Measurements from ENCODE around the gene WDR74. TPM values are rescaled to one million over a fixed set of nuclear protein-coding genes. Genes with fewer than 3 reads are reported as not detected.

WDR74 gene
- total RNA-seq, 1 experiment from 2014 or later: 115 TPM

DNA sequence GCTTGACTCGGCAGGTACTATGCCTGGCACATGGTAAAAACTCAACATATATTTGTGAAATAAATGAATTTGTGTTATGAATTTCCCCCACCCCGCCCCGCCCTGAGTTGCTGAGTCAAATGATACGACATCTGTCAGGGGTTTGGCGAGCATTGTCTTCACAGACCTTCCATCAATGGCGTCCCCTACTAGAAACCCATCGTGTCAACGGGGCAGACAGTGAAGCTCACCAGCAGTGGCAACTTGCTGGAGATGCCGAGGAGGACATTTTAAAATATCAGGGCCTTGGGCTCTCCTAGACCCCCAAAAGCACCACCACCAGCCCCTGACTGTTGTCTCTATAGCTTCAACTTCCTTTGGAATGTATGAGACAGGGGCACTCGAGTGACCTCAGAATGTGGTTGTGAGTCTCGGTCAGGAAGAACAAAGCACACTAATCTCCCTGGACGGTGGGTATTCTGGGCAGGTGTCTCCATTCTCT, 33.4 kb downstream of the WDR74 start:
- Mint-ChIP-seq H3K27ac (ENCODE audit: unreplicated experiment) (peak overlapping the region; percentile 98), H3K27me3 (ENCODE audit: insufficient read depth, unreplicated experiment) (no peaks in the 10 kb centered on the region), H3K4me3 (ENCODE audit: unreplicated experiment) (peak overlapping the region; percentile 92), H3K9me3 (ENCODE audit: unreplicated experiment) (no peaks in the 10 kb centered on the region), H3K4me1 (ENCODE audit: low read depth, unreplicated experiment) (peaks cover 11% of the 10 kb centered on the region), H3K36me3 (ENCODE audit: insufficient read depth, unreplicated experiment) (peaks cover 54% of the 10 kb centered on the region)
- Histone ChIP-seq H3K27me3 (replicated peaks; ENCODE audit: control insufficient read depth, insufficient read depth, low read length) (no peaks in the 10 kb centered on the region), H3K36me3 (ENCODE audit: control insufficient read depth, insufficient read depth, low read length) (0 out of 2 replicates have a peak, but pooled peaks cover 1% of the 10 kb centered on the region), H3K4me3 (ENCODE audit: low read depth, low read length) (peak overlapping the region; percentile 51), H3K4me1 (no peaks in the 10 kb centered on the region; the same call in 1 of the 2 replicates), H3K9me3 (no peaks in the 10 kb centered on the region)
- BruUV-seq (replicated peaks): TSS peak; percentile 94
- ChIA-PET POLR2A (interaction anchor here (0.5 to 1.7 kb wide), 9 partner anchors 12 to 214 kb away, joined by 3 to 15 read pairs (median 4); partner anchors contain the start of genes STX5, TMEM179B, TUT1 and ZBTB3), CTCF (interaction anchor here (2.2 kb wide), 1 partner anchor 19 kb away, joined by 15 read pairs; the partner anchor contains the start of gene TMEM179B)
- no peak for TF ChIP-seq CTCF (IDR thresholded peaks at IDR 0.05; ENCODE audit: insufficient read depth in 1 of 2, low read depth in 1 of 2, low read length in 1 of 2, severe bottlenecking in 1 of 2, unreplicated experiment in 1 of 2)
- intact Hi-C loops (cut with micrococcal nuclease; ENCODE audit: unreplicated experiment): loop anchor here (1.0 to 2.0 kb wide), 4 partner anchors 14 to 57 kb away; partner anchors contain the start of genes STX5, TEX54, TMEM179B and TMEM223
- DNase-seq: no peak

DNA sequence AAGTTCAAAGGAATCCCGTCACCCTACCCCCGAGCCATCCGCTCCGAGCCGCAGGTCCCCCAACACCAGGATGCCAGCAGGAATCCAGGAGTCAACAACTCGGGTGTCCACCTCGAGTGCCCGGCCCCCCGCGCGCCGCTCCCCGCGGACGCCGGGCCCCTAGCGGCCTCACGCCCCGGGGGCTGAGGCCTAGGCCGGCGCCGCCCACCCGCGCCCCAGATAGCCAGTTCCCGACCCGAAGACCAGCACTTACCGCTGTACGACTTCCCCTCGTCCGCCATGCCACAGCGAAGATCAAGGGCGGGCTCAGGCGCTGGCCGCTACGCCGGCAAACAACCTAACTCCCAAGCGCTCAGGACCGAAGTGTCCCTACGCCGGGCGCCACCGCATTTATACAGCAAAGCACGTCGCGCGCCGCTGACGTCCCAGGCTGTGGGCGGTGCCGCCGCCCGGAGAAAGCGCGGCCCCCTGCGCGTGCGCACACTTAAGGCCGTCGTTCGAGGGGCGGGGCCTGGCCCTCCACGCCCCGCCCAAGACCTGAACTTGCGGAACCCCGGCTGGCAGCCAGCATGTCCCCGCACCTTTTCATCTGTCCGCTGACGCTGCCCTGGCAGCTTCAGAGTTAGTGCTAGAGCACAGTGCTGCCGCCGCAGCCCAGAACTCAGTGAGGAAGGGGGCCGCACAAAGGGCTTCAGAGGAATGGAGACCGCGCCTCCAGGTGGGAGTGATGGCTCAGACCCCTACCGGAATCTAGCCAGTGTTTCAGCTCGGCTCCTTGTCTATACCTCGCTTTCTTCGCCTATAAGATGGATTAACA, 34.1 kb downstream of the WDR74 start, which contains the start of gene NXF1:
Gene NXF1 (minus strand): TSS at position 365 of the 817 bp plus-strand sequence. CDS start 84 bp downstream, at position 281.
- Mint-ChIP-seq H3K4me3 (ENCODE audit: unreplicated experiment) (peak within 1 kb of the TSS; percentile 92), H3K27me3 (ENCODE audit: insufficient read depth, unreplicated experiment) (no peaks in the 10 kb centered on the region), H3K9me3 (ENCODE audit: unreplicated experiment) (no peaks in the 10 kb centered on the region), H3K36me3 (ENCODE audit: insufficient read depth, unreplicated experiment) (peaks cover 60% of the 10 kb centered on the region), H3K27ac (ENCODE audit: unreplicated experiment) (peak within 1 kb of the TSS; percentile 98), H3K4me1 (ENCODE audit: low read depth, unreplicated experiment) (peaks cover 11% of the 10 kb centered on the region)
- TF ChIP-seq CTCF (IDR thresholded peaks at IDR 0.05; ENCODE audit: insufficient read depth in 1 of 2, low read depth in 1 of 2, low read length in 1 of 2, severe bottlenecking in 1 of 2, unreplicated experiment in 1 of 2): peak in 1 of 2 experiments; percentile 27
- intact Hi-C loops (cut with micrococcal nuclease; ENCODE audit: unreplicated experiment): loop anchor here (1.0 to 2.0 kb wide), 4 partner anchors 13 to 58 kb away; partner anchors contain the start of genes STX5, TEX54, TMEM179B and TMEM223
- DNase-seq: peak; percentile 94 to 98
- Histone ChIP-seq H3K36me3 (ENCODE audit: control insufficient read depth, insufficient read depth, low read length) (0 out of 2 replicates have a peak, but pooled peaks cover 2% of the 10 kb centered on the region), H3K4me3 (ENCODE audit: low read depth, low read length) (peak within 1 kb of the TSS; percentile 58), H3K27me3 (replicated peaks; ENCODE audit: control insufficient read depth, insufficient read depth, low read length) (no peaks in the 10 kb centered on the region), H3K9me3 (no peaks in the 10 kb centered on the region), H3K4me1 (no peaks in the 10 kb centered on the region; the same call in 1 of the 2 replicates)
- no TSS peak for BruUV-seq (replicated peaks)
- CTCF ChIA-PET: interaction anchor here (2.2 kb wide), 1 partner anchor 18 kb away, joined by 15 read pairs; the partner anchor contains the start of gene TMEM179B
- POLR2A ChIA-PET: interaction anchor here (0.5 to 1.7 kb wide), 9 partner anchors 11 to 214 kb away, joined by 3 to 15 read pairs (median 4); partner anchors contain the start of genes STX5, TMEM179B, TUT1 and ZBTB3
